ENCODE data around the gene TENT5A. TPM values are rescaled to one million over a fixed set of nuclear protein-coding genes. Genes with fewer than 3 reads are reported as not detected.

The TENT5A gene
- total RNA-seq, 1 donor: 40.0 TPM

- TF ChIP-seq, protein P1, sequence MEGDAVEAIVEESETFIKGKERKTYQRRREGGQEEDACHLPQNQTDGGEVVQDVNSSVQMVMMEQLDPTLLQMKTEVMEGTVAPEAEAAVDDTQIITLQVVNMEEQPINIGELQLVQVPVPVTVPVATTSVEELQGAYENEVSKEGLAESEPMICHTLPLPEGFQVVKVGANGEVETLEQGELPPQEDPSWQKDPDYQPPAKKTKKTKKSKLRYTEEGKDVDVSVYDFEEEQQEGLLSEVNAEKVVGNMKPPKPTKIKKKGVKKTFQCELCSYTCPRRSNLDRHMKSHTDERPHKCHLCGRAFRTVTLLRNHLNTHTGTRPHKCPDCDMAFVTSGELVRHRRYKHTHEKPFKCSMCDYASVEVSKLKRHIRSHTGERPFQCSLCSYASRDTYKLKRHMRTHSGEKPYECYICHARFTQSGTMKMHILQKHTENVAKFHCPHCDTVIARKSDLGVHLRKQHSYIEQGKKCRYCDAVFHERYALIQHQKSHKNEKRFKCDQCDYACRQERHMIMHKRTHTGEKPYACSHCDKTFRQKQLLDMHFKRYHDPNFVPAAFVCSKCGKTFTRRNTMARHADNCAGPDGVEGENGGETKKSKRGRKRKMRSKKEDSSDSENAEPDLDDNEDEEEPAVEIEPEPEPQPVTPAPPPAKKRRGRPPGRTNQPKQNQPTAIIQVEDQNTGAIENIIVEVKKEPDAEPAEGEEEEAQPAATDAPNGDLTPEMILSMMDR (IDR thresholded peaks at IDR 0.05; ENCODE audit: insufficient read depth, low read length): no peak
- H3K4me3 ChIP-seq (ENCODE audit: low read depth, low read length): no peak overlapping the region
Measured at GRCh38 chr6:81739230-81740195, 13.0 kb downstream of the TENT5A start.

DNA sequence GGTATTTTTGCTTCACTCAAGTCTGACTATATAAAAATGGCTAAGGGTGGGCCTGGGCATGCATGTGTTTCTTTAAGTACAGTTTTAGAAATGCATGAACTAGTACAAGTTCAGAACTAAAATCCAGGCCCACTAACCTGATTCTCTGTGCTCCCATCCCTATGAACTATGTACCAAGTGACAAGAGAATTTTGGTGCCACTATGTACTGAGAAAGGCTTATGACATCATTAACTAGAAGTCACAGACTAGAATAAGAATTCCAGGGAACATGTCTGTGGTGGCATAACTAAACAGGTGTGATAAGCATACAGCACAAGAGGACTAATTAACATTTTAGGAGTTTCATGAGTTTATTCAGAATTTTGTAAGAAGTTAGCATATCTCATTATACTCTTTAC, 16.1 kb downstream of the TENT5A start:
- TF ChIP-seq, protein P1 (IDR thresholded peaks at IDR 0.05; ENCODE audit: insufficient read depth, low read length): no peak
- DNase-seq (ENCODE audit: low read depth): no peak

More at GRCh38 chr6:81739230-81740195, 13.0 kb downstream of the TENT5A start:
- DNase-seq (ENCODE audit: low read depth): no peak

GRCh38 chr6:81735756-81736380, 16.6 kb downstream of the TENT5A start:
- TF ChIP-seq, protein P1 (IDR thresholded peaks at IDR 0.05; ENCODE audit: insufficient read depth, low read length): no peak
- H3K4me3 ChIP-seq (ENCODE audit: low read depth, low read length): no peak overlapping the region
- DNase-seq (ENCODE audit: low read depth): no peak

More for the DNA sequence above, 16.1 kb downstream of the TENT5A start:
- no peak overlapping the region for H3K4me3 ChIP-seq (ENCODE audit: low read depth, low read length)

DNA sequence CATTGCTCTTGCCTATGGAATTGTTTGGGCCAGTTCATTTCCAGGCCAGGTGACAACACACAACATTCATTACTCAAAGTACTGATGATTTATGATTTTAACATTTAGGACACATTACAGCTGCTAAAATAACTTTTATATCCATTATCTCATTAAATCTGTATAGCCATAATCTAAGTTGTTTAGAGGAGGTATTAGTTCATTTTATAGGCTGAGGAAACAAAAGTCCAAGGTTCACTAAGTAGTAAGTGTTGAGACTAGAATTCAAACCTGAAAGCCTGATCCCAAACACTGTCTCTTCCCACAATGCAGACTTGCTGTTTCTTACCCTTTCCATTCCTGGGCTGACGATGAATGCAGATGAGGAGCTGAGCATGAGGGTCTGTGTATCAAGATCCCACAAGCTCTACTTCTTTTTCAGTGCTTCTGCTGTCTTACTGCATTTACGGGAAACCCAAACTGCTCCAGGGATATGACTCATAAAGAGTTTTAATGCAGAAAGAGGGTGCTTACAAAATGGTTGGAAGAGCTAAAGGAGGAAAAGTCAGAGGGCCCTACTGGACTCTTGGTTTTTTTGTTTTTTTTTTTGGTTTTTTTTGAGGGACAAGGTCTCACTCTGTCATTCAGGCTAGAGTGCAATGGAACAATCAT, 17.9 kb downstream of the TENT5A start:
- H3K4me3 ChIP-seq (ENCODE audit: low read depth, low read length): no peak overlapping the region
- TF ChIP-seq, protein P1 (IDR thresholded peaks at IDR 0.05; ENCODE audit: insufficient read depth, low read length): no peak
- DNase-seq (ENCODE audit: low read depth): no peak

DNA sequence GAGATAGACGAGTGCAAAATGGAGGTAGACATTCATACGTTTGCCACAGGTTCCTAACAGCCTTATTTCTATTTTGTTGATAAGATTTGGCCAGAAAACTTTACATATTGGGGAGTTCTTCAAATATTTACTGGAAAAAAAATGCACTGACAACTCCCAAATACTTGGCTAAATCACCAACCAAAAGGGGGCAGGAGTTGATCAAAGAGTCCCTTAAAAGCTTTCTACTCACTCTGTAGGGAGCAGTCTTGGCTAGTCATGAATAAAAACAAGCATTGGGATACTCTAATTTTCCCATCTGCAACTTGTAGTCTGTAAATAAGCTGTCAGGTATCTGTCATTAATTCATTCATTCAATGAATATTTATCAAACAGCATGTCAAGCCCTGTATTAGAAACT, 18.4 kb downstream of the TENT5A start:
- no peak overlapping the region for H3K4me3 ChIP-seq (ENCODE audit: low read depth, low read length)
- DNase-seq (ENCODE audit: low read depth): no peak
- TF ChIP-seq, protein P1 (IDR thresholded peaks at IDR 0.05; ENCODE audit: insufficient read depth, low read length): no peak

DNA sequence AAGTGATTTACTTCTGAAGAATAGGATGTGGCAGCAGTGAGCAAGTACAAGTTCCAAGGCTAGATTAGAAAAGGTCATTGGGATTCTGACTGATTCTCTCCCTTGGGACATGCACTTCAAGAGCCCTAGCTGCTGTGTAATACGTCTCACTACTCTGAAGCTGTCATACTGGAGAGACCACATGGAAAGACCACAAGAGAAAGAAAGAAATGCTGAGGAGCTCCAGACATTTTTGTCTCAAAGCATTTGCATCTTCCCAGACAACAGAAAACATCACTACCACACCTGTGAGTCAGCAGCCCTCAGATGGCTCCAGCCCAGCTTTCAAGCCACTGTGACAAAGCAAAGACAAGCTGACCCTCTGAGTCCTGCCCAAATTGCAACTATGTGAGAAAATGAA, 20.7 kb downstream of the TENT5A start:
- no peak overlapping the region for H3K4me3 ChIP-seq (ENCODE audit: low read depth, low read length)
- TF ChIP-seq, protein P1 (IDR thresholded peaks at IDR 0.05; ENCODE audit: insufficient read depth, low read length): no peak
- no peak for DNase-seq (ENCODE audit: low read depth)
